Stimulated activated CD8-positive, alpha-beta memory T cell treated with anti-CD3 and anti-CD28 coated beads, Interleukin-7, amount 100 ng/mL, for 48 hours (primary cell): ENCODE measurements around the gene RGS14.

Experiments used
- DNase-seq, 2 donors: peaks; one replicate each; pipeline ENCODE4 v3.0.0-alpha.2; 2020; ENCODE audit warnings: low read depth in 1 of 2; ENCODE audit errors: extremely low read depth in 1 of 2

Gene RGS14, protein sequence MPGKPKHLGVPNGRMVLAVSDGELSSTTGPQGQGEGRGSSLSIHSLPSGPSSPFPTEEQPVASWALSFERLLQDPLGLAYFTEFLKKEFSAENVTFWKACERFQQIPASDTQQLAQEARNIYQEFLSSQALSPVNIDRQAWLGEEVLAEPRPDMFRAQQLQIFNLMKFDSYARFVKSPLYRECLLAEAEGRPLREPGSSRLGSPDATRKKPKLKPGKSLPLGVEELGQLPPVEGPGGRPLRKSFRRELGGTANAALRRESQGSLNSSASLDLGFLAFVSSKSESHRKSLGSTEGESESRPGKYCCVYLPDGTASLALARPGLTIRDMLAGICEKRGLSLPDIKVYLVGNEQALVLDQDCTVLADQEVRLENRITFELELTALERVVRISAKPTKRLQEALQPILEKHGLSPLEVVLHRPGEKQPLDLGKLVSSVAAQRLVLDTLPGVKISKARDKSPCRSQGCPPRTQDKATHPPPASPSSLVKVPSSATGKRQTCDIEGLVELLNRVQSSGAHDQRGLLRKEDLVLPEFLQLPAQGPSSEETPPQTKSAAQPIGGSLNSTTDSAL

GRCh38 chr5:177357459-177358351 lies at the start of gene RGS14:
TSS of gene RGS14 (plus strand) at chr5:177357924. CDS start at chr5:177358025, 101 bp downstream.
- peak; percentile 33 to 55 for DNase-seq

GRCh38 chr5:177308740-177309139 lies 49.0 kb upstream of the RGS14 start:
- DNase-seq = no peak

DNA sequence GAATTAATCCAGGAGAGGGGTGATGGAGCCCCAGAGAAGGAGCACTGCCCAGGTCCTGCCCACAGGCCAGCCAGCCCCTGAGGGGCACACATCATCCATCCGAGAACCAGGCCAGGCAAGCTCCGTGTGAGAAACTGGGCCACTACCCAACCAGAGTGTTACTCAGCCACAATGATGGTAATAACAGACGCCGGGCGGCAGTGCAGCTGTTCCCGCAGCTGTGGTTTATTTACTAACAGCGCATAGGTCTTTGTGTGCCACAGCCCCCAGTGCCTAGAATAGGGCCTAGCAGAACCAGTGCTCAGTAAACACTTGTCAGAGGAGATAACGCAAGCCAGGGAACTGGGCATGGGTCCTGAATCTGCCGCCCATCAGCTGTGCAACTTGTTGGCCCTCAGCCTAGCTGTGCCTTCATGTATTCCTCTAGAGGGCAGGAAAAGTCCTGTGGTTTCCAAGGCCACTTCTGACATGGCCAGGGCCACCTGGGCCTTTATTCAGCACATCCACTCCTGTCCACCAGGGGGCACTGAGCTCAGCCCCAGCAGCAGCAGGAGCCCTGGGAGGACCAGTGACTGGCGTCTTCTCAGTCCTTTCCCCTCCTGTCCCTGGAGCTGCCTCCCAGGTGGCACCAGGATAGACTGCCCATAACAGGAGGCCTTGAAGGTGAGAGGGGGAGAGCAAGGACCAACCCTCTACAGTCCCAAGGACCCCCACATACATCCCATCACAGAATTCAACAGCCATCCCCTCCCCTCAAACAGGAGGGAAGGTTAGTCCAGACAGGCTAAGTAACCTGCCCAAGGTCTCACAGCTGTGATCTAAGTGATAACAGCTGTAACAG lies 48.2 kb upstream of the RGS14 start:
- DNase-seq = no peak

DNA sequence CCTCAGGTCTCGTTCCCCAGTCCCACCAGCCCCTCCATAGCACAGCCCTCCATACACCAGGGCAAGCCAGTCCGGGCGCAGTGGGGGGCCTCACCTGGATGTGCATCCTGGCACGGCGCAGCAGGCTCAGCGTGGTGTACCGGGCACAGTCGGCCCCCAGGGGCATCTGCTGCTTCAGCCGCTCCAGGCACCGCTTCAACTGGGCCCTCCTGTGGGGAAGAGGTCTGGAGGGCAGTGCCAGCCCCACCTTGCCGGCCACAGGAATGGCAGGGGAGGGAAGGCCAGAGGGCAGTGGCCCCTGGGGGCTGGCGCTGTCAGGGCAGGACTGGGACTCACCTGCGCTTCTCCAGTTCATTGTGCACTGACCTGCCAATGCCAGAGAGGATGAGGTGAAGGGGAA lies 47.4 kb upstream of the RGS14 start:
- no peak for DNase-seq

- no peak for DNase-seq
Observed at GRCh38 chr5:177310757-177311391, 46.9 kb upstream of the RGS14 start.

DNA sequence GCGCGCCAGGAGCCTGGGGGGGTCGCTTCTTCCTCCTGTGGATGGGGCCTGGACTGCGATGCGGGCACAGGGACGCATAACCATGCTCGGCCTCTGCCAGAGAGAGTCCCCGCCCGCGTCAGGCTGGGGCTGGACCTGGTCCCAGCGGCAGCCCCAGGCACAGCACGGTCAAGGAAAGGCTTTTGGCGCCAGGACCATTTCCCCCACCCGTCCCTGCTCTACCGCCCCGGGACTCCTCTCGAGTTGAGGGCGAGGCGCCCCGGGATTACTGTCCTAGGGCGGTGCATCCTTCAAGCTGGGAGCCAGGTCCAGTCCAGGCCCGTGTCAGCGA lies 46.4 kb upstream of the RGS14 start:
- no peak for DNase-seq

- peak; percentile 97 to 99 for DNase-seq
Observed at GRCh38 chr5:177311723-177312648, 45.7 kb upstream of the RGS14 start, which contains the start of gene MXD3. TSS of gene MXD3 (minus strand) at chr5:177311898. CDS start at chr5:177311830, 68 bp downstream.

DNA sequence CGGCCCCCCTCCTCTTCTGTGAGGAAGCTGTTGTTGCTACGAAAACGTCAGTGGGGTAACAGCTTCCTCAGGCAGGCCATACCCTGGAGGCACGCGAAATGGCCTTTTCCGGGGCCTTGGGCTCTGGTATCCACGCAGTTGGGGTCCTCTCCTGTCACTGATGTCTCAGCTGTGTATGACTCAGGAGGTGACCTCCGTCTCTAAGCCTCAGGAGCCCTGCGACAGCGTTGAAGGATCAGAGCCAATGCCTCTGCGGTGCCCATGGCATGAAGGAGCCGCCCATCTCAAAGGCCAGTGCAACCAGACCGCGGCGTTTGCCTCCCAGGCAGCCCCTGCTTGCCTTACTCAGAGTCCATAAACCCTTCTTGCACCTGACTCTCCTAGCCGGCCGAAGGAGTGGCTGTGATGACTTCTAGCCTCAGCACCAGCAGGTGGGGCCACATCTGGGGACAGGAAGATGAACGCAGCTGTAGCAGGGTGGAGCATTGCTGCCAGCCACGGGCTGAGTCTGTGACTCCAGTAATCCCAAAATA lies 45.0 kb upstream of the RGS14 start:
- peak in 1 of 2 donors; percentile 54 for DNase-seq

- DNase-seq = no peak
Observed at GRCh38 chr5:177313561-177314259, 44.0 kb upstream of the RGS14 start.

GRCh38 chr5:177314376-177315342 lies 43.1 kb upstream of the RGS14 start:
- DNase-seq = no peak

GRCh38 chr5:177315411-177315810 lies 42.3 kb upstream of the RGS14 start:
- no peak for DNase-seq

DNA sequence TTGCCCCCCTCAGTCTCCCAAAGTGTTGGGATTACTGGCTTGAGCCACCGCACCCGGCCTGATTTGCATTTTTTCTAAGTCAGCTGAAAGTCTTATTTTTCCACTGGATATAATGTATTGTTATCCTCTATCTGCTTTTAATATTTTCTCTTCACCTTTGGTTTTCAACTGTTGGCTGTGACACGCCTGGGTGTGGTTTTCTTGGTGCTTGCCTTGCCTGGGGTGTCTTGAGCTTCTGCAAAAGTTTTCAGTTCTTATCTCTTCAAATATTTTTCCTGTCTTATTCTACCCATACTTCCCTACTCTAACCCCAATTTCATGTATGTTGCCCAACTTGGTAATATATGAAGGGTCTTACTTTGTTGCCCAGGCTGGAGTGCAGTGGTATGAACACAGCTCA lies 41.7 kb upstream of the RGS14 start:
- no peak for DNase-seq

- DNase-seq = peak; percentile 50 to 67
Observed at GRCh38 chr5:177317959-177318377, 39.8 kb upstream of the RGS14 start.

DNA sequence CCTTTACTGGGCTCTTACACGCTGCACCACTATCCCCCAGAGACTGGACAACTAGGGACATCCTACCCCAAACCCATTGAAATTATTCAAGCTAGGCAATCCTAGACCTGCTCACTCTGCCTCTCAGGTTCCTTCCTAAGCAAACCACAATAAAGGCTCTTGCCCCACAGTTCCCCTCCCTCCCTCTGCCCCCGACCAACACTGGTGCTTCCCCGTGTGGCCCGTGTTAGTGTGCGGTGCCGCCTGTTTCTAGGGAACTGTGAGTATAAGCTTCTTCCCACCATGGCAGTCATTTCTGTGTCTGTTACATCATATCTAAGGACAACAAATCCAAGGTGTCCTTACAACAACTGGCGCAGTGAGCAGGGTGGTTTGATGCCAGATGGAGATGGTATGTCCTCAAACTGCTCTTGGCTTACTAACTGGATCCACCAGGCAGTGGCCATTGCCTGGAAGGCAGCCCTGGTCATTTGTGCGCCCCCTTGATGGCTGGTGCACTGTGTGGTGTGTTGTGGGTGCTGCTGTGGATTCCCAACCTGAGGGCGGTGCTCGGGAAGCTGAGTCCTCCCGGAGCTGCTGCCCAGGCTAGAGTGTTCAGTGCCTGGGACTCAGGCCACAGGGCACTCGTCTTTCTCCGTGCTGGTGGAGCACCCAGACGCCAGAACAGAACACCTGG lies 37.7 kb upstream of the RGS14 start:
- DNase-seq = no peak

DNA sequence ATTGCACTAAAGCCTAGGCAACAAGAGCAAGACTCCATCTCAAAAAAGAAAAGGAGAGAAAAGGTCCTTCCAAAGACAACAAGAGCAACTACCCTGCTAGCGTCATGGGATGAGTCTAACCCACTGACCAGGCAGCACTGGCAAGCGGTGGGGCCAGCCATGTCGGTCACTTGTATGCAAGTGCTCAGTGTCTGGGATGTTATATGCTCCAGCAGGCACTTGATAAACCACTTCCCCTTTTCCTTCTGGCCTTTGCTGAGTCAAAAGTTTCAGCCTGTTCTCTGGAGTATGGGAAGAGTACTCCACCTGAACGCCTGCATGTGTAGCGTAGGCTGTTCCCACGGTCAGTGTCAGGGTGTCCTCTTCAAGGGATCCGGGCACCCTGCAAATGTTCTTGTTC lies 36.8 kb upstream of the RGS14 start:
- no peak for DNase-seq

GRCh38 chr5:177325868-177326381 lies 31.8 kb upstream of the RGS14 start:
- DNase-seq = no peak
